K562 (cell line): ENCODE measurements around the gene FARP1. TPM values are rescaled to one million over a fixed set of nuclear protein-coding genes. Genes with fewer than 3 reads are reported as not detected.

Experiments used
- ATAC-seq: fragments of 200-7000 bp; cut with Tn5 transposase; 3 replicates; pipeline ENCODE4 v1.9.1; 2020; ENCODE audit warnings: moderate library complexity
- BruUV-seq: library from RNA; stranded (reverse); fragments of 400-500 nt; replicated peaks from 2 replicates; lab custom pipeline; 2021; lab: Mats Ljungman, UMichigan
- CTCF ChIA-PET: fragments of 300-600 bp; formaldehyde crosslinking; extraction: SDS; loops from one replicate; lab custom pipeline; 2021; ENCODE audit warnings: low intra/inter-chr PET ratio; lab: Yijun Ruan, JAX
- POLR2A ChIA-PET: fragments of 300-600, 350-650 bp; sonication (Branson Sonifier 250); formaldehyde crosslinking; extraction: SDS; loops from one replicate; lab custom pipeline; 2021; ENCODE audit warnings: antibody characterized with exemption, inconsistent platforms; lab: Yijun Ruan, JAX
- DNase-seq, 4 experiments: peaks; one replicate each; pipeline versions ENCODE4 v3.0.0 to v3.0.0-alpha.2; 2011 to 2018; ENCODE audit warnings: low spot score in 3 of 4, mixed read lengths in 3 of 4; ENCODE audit errors: extremely low read depth in 1 of 4
- FAIRE-seq: peaks from 2 replicates; lab custom pipeline; 2011; peaks lifted over from hg19 to GRCh38; lab: Jason Lieb, UNC
- H2AFZ ChIP-seq: 2 replicates; pipeline ENCODE4 v1.6.0; 2011; ENCODE audit warnings: low read depth, low read length, control low read depth, inconsistent platforms
- H3K27ac ChIP-seq: fragments of 200-600 bp; 3 replicates; pipeline ENCODE4 v1.8.0; 2011; ENCODE audit warnings: low read depth, mild to moderate bottlenecking, control low read depth, inconsistent platforms, low read length, moderate library complexity, mixed read lengths; ENCODE audit errors: extremely low read depth
- H3K27me3 ChIP-seq, 2 experiments: fragments of 300-600 bp in 1 of 2; 2 replicates in 1 of 2; 3 replicates in 1 of 2; pipeline versions ENCODE4 v1.6.0 to v1.8.0; 2011; ENCODE audit warnings: inconsistent platforms in 2 of 2, low read length in 2 of 2, mild to moderate bottlenecking in 1 of 2, mixed read lengths in 1 of 2, moderate library complexity in 1 of 2; ENCODE audit not compliant: control insufficient read depth in 2 of 2, insufficient read depth in 2 of 2
- H3K36me3 ChIP-seq: fragments of 300-600 bp; 3 replicates; pipeline ENCODE4 v1.8.0; 2011; ENCODE audit warnings: mild to moderate bottlenecking, low read length, inconsistent platforms; ENCODE audit not compliant: control insufficient read depth, insufficient read depth
- H3K4me1 ChIP-seq, 2 experiments: fragments of 200-600 bp in 1 of 2; replicated peaks in 1 of 2; 2 replicates in 1 of 2; 3 replicates in 1 of 2; pipeline versions ENCODE4 v1.5.1 to v1.8.0; 2011; ENCODE audit warnings: inconsistent platforms in 2 of 2, low read length in 2 of 2, mild to moderate bottlenecking in 1 of 2, mixed read lengths in 1 of 2, moderate library complexity in 1 of 2; ENCODE audit not compliant: control insufficient read depth in 2 of 2, insufficient read depth in 2 of 2
- H3K4me2 ChIP-seq: 2 replicates; pipeline ENCODE4 v1.6.1; 2011; ENCODE audit warnings: low read length, control low read depth, inconsistent platforms, mixed read lengths; ENCODE audit not compliant: insufficient read depth
- H3K4me3 ChIP-seq: fragments of 200-600 bp; sonication (generic), shearing (Covaris generic); 2 replicates; pipeline ENCODE4 v1.5.1; 2016; ENCODE audit warnings: control low read depth, inconsistent platforms
- H3K79me2 ChIP-seq: fragments of 200-600 bp; 3 replicates; pipeline ENCODE4 v1.8.0; 2011; ENCODE audit warnings: low read length, inconsistent platforms; ENCODE audit not compliant: control insufficient read depth, insufficient read depth
- H3K9ac ChIP-seq, 2 experiments: 2 replicates each; pipeline versions ENCODE4 v1.6.0 to v1.6.1; 2011; ENCODE audit warnings: low read depth in 2 of 2, low read length in 2 of 2, control low read depth in 1 of 2, inconsistent platforms in 1 of 2, mild to moderate bottlenecking in 1 of 2, mixed read lengths in 1 of 2; ENCODE audit not compliant: insufficient read depth in 1 of 2
- H3K9me1 ChIP-seq: one replicate; pipeline ENCODE4 v1.6.0; 2011; ENCODE audit warnings: inconsistent platforms, mild to moderate bottlenecking, low read length, moderate library complexity; ENCODE audit not compliant: control insufficient read depth, insufficient read depth
- H3K9me3 ChIP-seq: replicated peaks from 2 replicates; pipeline ENCODE4 v1.5.1; 2011; ENCODE audit warnings: low read depth, low read length, inconsistent platforms; ENCODE audit not compliant: control insufficient read depth, insufficient read depth
- H4K20me1 ChIP-seq: replicated peaks from 2 replicates; pipeline ENCODE4 v1.6.1; 2011; ENCODE audit warnings: low read length, inconsistent platforms, mixed read lengths; ENCODE audit not compliant: control insufficient read depth, insufficient read depth
- BCL6 ChIP-seq: fragments of 250-450 bp; sonication (Bioruptor Pico); IDR thresholded peaks from 2 replicates; pipeline ENCODE4 v1.4.0; 2020
- GTF2B ChIP-seq: IDR thresholded peaks from 2 replicates; pipeline ENCODE4 v1.6.1; 2011; ENCODE audit not compliant: insufficient read length; ENCODE audit errors: extremely low read depth
- HMGN3 ChIP-seq: IDR thresholded peaks from 2 replicates; pipeline ENCODE4 v1.6.1; 2011; ENCODE audit warnings: borderline replicate concordance, low read depth, mild to moderate bottlenecking, mixed read lengths, low read length; ENCODE audit not compliant: insufficient read length; ENCODE audit errors: extremely low read depth
- ZBTB33 ChIP-seq: sonication (generic); formaldehyde crosslinking; IDR thresholded peaks from 2 replicates; pipeline ENCODE4 v1.8.1; 2023; ENCODE audit warnings: mild to moderate bottlenecking, missing genetic modification reagents
- WGBS: fragments of 100-300 bp; shearing (Covaris generic); methylation state at CpG from one replicate; pipeline ENCODE4 v1.1.6; 2016; ENCODE audit warnings: low coverage, mixed read lengths; ENCODE audit not compliant: insufficient coverage; ENCODE audit errors: missing lambda C conversion rate; 5-methylcytosine and 5-hydroxymethylcytosine counted together
- in situ Hi-C: fragments of 300-500 bp; cut with MboI; formaldehyde crosslinking; loops from 4 replicates; pipeline ENCODE4 v1.15.0; 2018; ENCODE audit warnings: inconsistent platforms, mixed read lengths
- intact Hi-C: fragments of 100-400 bp; cut with micrococcal nuclease; formaldehyde crosslinking; loops from 2 replicates; pipeline ENCODE4 v1.14.2; 2022
- polyA plus RNA-seq, 8 experiments: library from polyadenylated mRNA; depleted of rRNA in 4 of 8; stranded (reverse) in 5 of 8; unstranded in 3 of 8; fragments of >200 nt; fragmentation: Nextera tagmentation in 2 of 8; fragmentation: Illumina TruSeq in 1 of 8; extraction: Ambion mirVana in 2 of 8; extraction: Trizol in 1 of 8; gene quantifications; 2 replicates each; pipeline versions ENCODE4 v1.2.1 to v1.2.3, GENCODE V29; 2011 to 2014; ENCODE audit warnings: inconsistent platforms in 1 of 8, missing spikeins in 1 of 8
- total RNA-seq, 7 experiments: library from RNA; depleted of rRNA in 6 of 7; stranded (reverse); fragments of >200 nt in 6 of 7; fragmentation: Illumina TruSeq in 2 of 7; extraction: Trizol in 2 of 7; gene quantifications; 2 replicates each; pipeline versions ENCODE4 v1.2.1 to v1.2.3, GENCODE V29; 2011 to 2021; ENCODE audit warnings: low replicate concordance in 1 of 7

The FARP1 gene
- total and polyA plus RNA-seq, 9 of the 15 experiments (the other 6 are each of a cell fraction or from before 2014, with no cell fraction given), result 0.03 to 0.29 (median 0.05) TPM; not detected in 3

- CTCF ChIA-PET, result no interaction called here
- H3K4me1 ChIP-seq, result no peaks in the 10 kb centered on the region
- H3K4me2 ChIP-seq, result no peak overlapping the region
- POLR2A ChIA-PET, result no interaction called here
- H3K79me2 ChIP-seq, result no peaks in the 10 kb centered on the region
- H3K9ac ChIP-seq, result no peak overlapping the region
- ATAC-seq, result no peak
- no TSS peak for BruUV-seq
- H3K36me3 ChIP-seq, result no peaks in the 10 kb centered on the region
- H4K20me1 ChIP-seq, result no peaks in the 10 kb centered on the region
- peaks cover 0 to 12% of the 10 kb centered on the region in 2 experiments; a peak in 2 of 5 replicates for H3K27me3 ChIP-seq
- no peak for TF ChIP-seq GTF2B
- no peak for DNase-seq
- 0% methylated on average over 6 of the region's 7 CpGs for WGBS
- FAIRE-seq, result no peak
- no peak overlapping the region for H3K4me3 ChIP-seq
- in situ Hi-C loops (no loop called here), intact Hi-C loops (no loop called here)
- no peak overlapping the region for H2AFZ ChIP-seq
- no peak overlapping the region for H3K27ac ChIP-seq
- no peaks in the 10 kb centered on the region for H3K9me1 ChIP-seq
- no peaks in the 10 kb centered on the region for H3K9me3 ChIP-seq
These were observed 99.1 kb downstream of the FARP1 start for GRCh38 chr13:98241976-98242375.

- Histone ChIP-seq H3K9me3 (no peaks in the 10 kb centered on the region), H3K36me3 (no peaks in the 10 kb centered on the region), H3K4me1 (no peaks in the 10 kb centered on the region), H3K27ac (no peak overlapping the region), H3K4me2 (no peak overlapping the region), H4K20me1 (no peaks in the 10 kb centered on the region), H3K9me1 (no peaks in the 10 kb centered on the region), H3K79me2 (no peaks in the 10 kb centered on the region), H3K27me3 (peaks cover 0 to 16% of the 10 kb centered on the region in 2 experiments; a peak in 2 of 5 replicates), H2AFZ (no peak overlapping the region), H3K4me3 (no peak overlapping the region), H3K9ac (no peak overlapping the region)
- 0% methylated on average over 3 of the region's 4 CpGs for WGBS
- no TSS peak for BruUV-seq
- DNase-seq, result no peak
- in situ Hi-C loops (no loop called here), intact Hi-C loops (no loop called here)
- CTCF ChIA-PET, result no interaction called here
- POLR2A ChIA-PET, result no interaction called here
- no peak for FAIRE-seq
- no peak for ATAC-seq
- TF ChIP-seq BCL6 (CRISPR knock-in tag) (no peak), ZBTB33 (CRISPR knock-in tag) (no peak), HMGN3 (no peak)
These were observed 99.5 kb downstream of the FARP1 start for GRCh38 chr13:98242403-98242802.
